H9 (cell line): ENCODE results near the gene TYMP. TPM values are rescaled to one million over a fixed set of nuclear protein-coding genes. Genes with fewer than 3 reads are reported as not detected.
"Not testable (repeated sequence)": the region's sequence is repeated elsewhere in the genome, so short reads cannot be mapped to it uniquely, and the experiment has no call there.

Experiments
- DNase-seq: peaks from one replicate; pipeline ENCODE4 v3.0.0-alpha.2; 2017
- H2AFZ ChIP-seq: one replicate; pipeline ENCODE4 v1.6.1; 2013; ENCODE audit warnings: mild to moderate bottlenecking, low read length, control low read depth, moderate library complexity
- H2AK5ac ChIP-seq: 2 replicates; pipeline ENCODE4 v1.6.1; 2013; ENCODE audit warnings: low read length, control low read depth, mixed read lengths; ENCODE audit not compliant: insufficient read length
- H2BK120ac ChIP-seq: one replicate; pipeline ENCODE4 v1.6.1; 2013; ENCODE audit warnings: low read depth, mild to moderate bottlenecking, low read length, control low read depth, inconsistent platforms; ENCODE audit not compliant: poor library complexity, severe bottlenecking
- H2BK12ac ChIP-seq: 2 replicates; pipeline ENCODE4 v1.6.1; 2013; ENCODE audit warnings: low read length, control low read depth, mixed read lengths, low read depth; ENCODE audit not compliant: insufficient read length
- H2BK15ac ChIP-seq: 2 replicates; pipeline ENCODE4 v1.6.1; 2013; ENCODE audit warnings: low read depth, low read length, control low read depth
- H2BK20ac ChIP-seq: one replicate; pipeline ENCODE4 v1.6.1; 2013; ENCODE audit warnings: low read depth, mild to moderate bottlenecking, low read length, control low read depth, inconsistent platforms; ENCODE audit not compliant: poor library complexity, severe bottlenecking
- H2BK5ac ChIP-seq: 2 replicates; pipeline ENCODE4 v1.6.1; 2013; ENCODE audit warnings: low read length, control low read depth, mixed read lengths; ENCODE audit not compliant: insufficient read length
- H3K14ac ChIP-seq: 2 replicates; pipeline ENCODE4 v1.6.1; 2013; ENCODE audit warnings: low read length, control low read depth; ENCODE audit not compliant: insufficient read depth
- H3K18ac ChIP-seq: 2 replicates; pipeline ENCODE4 v1.6.1; 2013; ENCODE audit warnings: low read depth, mild to moderate bottlenecking, mixed read lengths, low read length, control low read depth; ENCODE audit not compliant: insufficient read length
- H3K23ac ChIP-seq: 2 replicates; pipeline ENCODE4 v1.6.1; 2013; ENCODE audit warnings: low read length, control low read depth, mixed read lengths, low read depth; ENCODE audit not compliant: insufficient read length
- H3K23me2 ChIP-seq: 2 replicates; pipeline ENCODE4 v1.6.1; 2013; ENCODE audit warnings: low read depth, mild to moderate bottlenecking, mixed read lengths, low read length, control low read depth; ENCODE audit not compliant: insufficient read length, poor library complexity, severe bottlenecking
- H3K27ac ChIP-seq: 2 replicates; pipeline ENCODE4 v1.5.1; 2013; ENCODE audit warnings: low read length, control low read depth, mixed read lengths, low read depth; ENCODE audit not compliant: insufficient read length
- H3K27me3 ChIP-seq: 2 replicates; pipeline ENCODE4 v1.6.1; 2013; ENCODE audit warnings: low read length, control low read depth, inconsistent platforms; ENCODE audit not compliant: insufficient read depth
- H3K4ac ChIP-seq: 2 replicates; pipeline ENCODE4 v1.6.1; 2013; ENCODE audit warnings: low read depth, mild to moderate bottlenecking, control low read depth, inconsistent platforms, low read length, moderate library complexity
- H3K4me1 ChIP-seq: 2 replicates; pipeline ENCODE4 v1.6.1; 2013; ENCODE audit warnings: low read length, control low read depth, inconsistent platforms; ENCODE audit not compliant: insufficient read depth
- H3K4me2 ChIP-seq: 2 replicates; pipeline ENCODE4 v1.6.1; 2013; ENCODE audit warnings: low read length, control low read depth, mixed read lengths; ENCODE audit not compliant: insufficient read length, insufficient read depth
- H3K56ac ChIP-seq: 2 replicates; pipeline ENCODE4 v1.6.1; 2013; ENCODE audit warnings: low read depth, mild to moderate bottlenecking, mixed read lengths, low read length, control low read depth; ENCODE audit not compliant: insufficient read length
- H3K79me1 ChIP-seq: 2 replicates; pipeline ENCODE4 v1.6.1; 2013; ENCODE audit warnings: low read depth, mild to moderate bottlenecking, moderate library complexity, low read length, control low read depth, inconsistent platforms; ENCODE audit not compliant: insufficient read depth, poor library complexity, severe bottlenecking
- H3K79me2 ChIP-seq: 2 replicates; pipeline ENCODE4 v1.6.1; 2013; ENCODE audit warnings: low read length, control low read depth, inconsistent platforms; ENCODE audit not compliant: insufficient read depth
- H3K9ac ChIP-seq: 2 replicates; pipeline ENCODE4 v1.6.1; 2013; ENCODE audit warnings: low read length, control low read depth, mixed read lengths; ENCODE audit not compliant: insufficient read length; ENCODE audit errors: extremely low read depth
- H3K9me3 ChIP-seq: one replicate; pipeline ENCODE4 v1.6.1; 2013; ENCODE audit warnings: low read depth, low read length, inconsistent platforms; ENCODE audit not compliant: control insufficient read depth
- H3T11ph ChIP-seq: one replicate; pipeline ENCODE4 v1.6.1; 2013; ENCODE audit warnings: mild to moderate bottlenecking, low read length, control low read depth, inconsistent platforms
- H4K20me1 ChIP-seq: one replicate; pipeline ENCODE4 v1.6.1; 2013; ENCODE audit not compliant: control insufficient read depth, insufficient read length, insufficient read depth
- H4K5ac ChIP-seq: 2 replicates; pipeline ENCODE4 v1.6.1; 2013; ENCODE audit warnings: low read depth, mild to moderate bottlenecking, mixed read lengths, low read length, control low read depth; ENCODE audit not compliant: insufficient read length
- H4K8ac ChIP-seq: replicated peaks from 2 replicates; pipeline ENCODE4 v1.6.1; 2013; ENCODE audit warnings: low read length, control low read depth, mixed read lengths, low read depth; ENCODE audit not compliant: insufficient read length
- H4K91ac ChIP-seq: 2 replicates; pipeline ENCODE4 v1.6.1; 2013; ENCODE audit warnings: low read depth, mild to moderate bottlenecking, moderate library complexity, mixed read lengths, low read length, control low read depth; ENCODE audit not compliant: insufficient read length
- H3K27ac Mint-ChIP-seq, 3 experiments: 2 replicates in 2 of 3; 3 replicates in 1 of 3; pipeline ENCODE4 v1.8.0; 2020 to 2021; ENCODE audit warnings: mixed read lengths in 3 of 3, mild to moderate bottlenecking in 1 of 3, moderate library complexity in 1 of 3
- H3K27me3 Mint-ChIP-seq: 2 replicates; pipeline ENCODE4 v1.8.0; 2021; ENCODE audit warnings: low read depth, mild to moderate bottlenecking, moderate library complexity, mixed read lengths
- H3K36me3 Mint-ChIP-seq, 3 experiments: 2 replicates in 2 of 3; 3 replicates in 1 of 3; pipeline ENCODE4 v1.8.0; 2020 to 2021; ENCODE audit warnings: low read depth in 3 of 3, mixed read lengths in 3 of 3; ENCODE audit not compliant: insufficient read depth in 1 of 3
- H3K4me1 Mint-ChIP-seq, 2 experiments: 2 replicates each; pipeline ENCODE4 v1.8.0; 2020; ENCODE audit warnings: mixed read lengths in 2 of 2
- H3K4me3 Mint-ChIP-seq, 2 experiments: 2 replicates in 1 of 2; 3 replicates in 1 of 2; pipeline ENCODE4 v1.8.0; 2020 to 2021; ENCODE audit warnings: mild to moderate bottlenecking in 2 of 2, mixed read lengths in 2 of 2, moderate library complexity in 1 of 2
- H3K9me3 Mint-ChIP-seq, 2 experiments: 2 replicates in 1 of 2; 3 replicates in 1 of 2; pipeline ENCODE4 v1.8.0; 2020; ENCODE audit warnings: mild to moderate bottlenecking in 2 of 2, mixed read lengths in 2 of 2, moderate library complexity in 1 of 2
- WGBS: extraction: QIAGEN DNeasy Blood & Tissue Kit; methylation state at CpG from one replicate; pipeline ENCODE4 v1.1.7; 2013; ENCODE audit warnings: missing lambda C conversion rate, low lambda C conversion rate, mixed read lengths; ENCODE audit not compliant: insufficient read length; ENCODE audit errors: extremely low coverage; 5-methylcytosine and 5-hydroxymethylcytosine counted together
- total RNA-seq: library from RNA; stranded (reverse); gene quantifications from 2 replicates; pipeline ENCODE4 v1.2.1, GENCODE V29; 2021
- TF ChIP-seq, protein P1 (sequence below): fragments of 200-600 bp; sonication (generic); conservative IDR thresholded peaks from 3 replicates; pipeline ENCODE4 v1.8.0; 2021; ENCODE audit warnings: antibody characterized with exemption, mild to moderate bottlenecking

TYMP gene
- total RNA-seq, 1 experiment from 2014 or later: 1.0 TPM

DNA sequence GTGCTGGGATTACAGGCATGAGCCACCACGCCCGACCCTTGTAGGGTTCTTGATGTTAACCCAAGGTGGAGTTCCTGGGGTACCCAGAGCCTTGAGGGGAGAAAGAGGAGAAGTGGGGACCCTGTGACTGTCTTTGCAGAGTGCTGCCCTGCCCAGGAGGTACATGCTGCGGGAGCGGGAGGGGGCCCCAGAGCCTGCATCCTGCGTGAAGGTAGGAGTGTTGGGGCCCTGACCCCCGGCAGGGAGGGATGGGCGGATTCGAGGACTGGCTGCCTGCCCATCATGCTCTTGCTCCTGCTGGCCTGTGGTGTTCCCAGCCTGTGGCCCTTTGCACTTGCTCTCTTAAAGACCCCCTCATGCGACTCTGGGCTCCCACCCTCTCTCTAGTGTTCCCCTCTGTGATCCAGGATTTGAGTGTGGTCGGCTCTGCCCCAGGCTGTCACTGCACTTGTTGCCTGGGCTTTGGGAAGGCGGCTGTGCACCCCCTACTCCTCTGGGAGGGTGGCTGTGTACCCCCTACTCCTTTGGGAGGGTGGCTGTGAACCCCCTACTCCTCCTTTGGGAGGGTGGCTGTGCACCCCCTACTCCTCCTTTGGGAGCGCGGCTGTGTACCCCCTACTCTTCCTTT lies 8.9 kb downstream of the TYMP start:
- Histone ChIP-seq H3K14ac (no peak overlapping the region; the same call in 1 of the 2 replicates), H3K79me1 (no peaks in the 10 kb centered on the region), H3K27ac (no peak overlapping the region), H2AK5ac (no peak overlapping the region), H3K23me2 (peaks cover 3% of the 10 kb centered on the region), H2BK120ac (no peak overlapping the region), H3K79me2 (no peaks in the 10 kb centered on the region), H3K9me3 (no peaks in the 10 kb centered on the region), H3K18ac (no peak overlapping the region), H3K56ac (no peak overlapping the region), H4K91ac (no peak overlapping the region), H2BK15ac (no peak overlapping the region), H4K20me1 (peaks cover 3% of the 10 kb centered on the region), H3K27me3 (no peaks in the 10 kb centered on the region), H2BK12ac (no peak overlapping the region), H2BK5ac (no peak overlapping the region), H3K23ac (no peak overlapping the region), H3K4me1 (peaks cover 3% of the 10 kb centered on the region; the same call in 1 of the 2 replicates), H2BK20ac (no peak overlapping the region), H3K4ac (no peak overlapping the region), H4K5ac (no peak overlapping the region), H3T11ph (no peak overlapping the region), H2AFZ (no peak overlapping the region), H3K9ac (no peak overlapping the region), H4K8ac (no peak overlapping the region), H3K4me2 (no peak overlapping the region)
- no CpG with 5 or more reads among the region's 13 CpGs for WGBS
- H3K4me1 Mint-ChIP-seq: peaks cover 5 to 7% of the 10 kb centered on the region in 2 experiments
- H3K27me3 Mint-ChIP-seq: no peaks in the 10 kb centered on the region; the same call in 1 of the 2 replicates
- TF ChIP-seq, protein P1, sequence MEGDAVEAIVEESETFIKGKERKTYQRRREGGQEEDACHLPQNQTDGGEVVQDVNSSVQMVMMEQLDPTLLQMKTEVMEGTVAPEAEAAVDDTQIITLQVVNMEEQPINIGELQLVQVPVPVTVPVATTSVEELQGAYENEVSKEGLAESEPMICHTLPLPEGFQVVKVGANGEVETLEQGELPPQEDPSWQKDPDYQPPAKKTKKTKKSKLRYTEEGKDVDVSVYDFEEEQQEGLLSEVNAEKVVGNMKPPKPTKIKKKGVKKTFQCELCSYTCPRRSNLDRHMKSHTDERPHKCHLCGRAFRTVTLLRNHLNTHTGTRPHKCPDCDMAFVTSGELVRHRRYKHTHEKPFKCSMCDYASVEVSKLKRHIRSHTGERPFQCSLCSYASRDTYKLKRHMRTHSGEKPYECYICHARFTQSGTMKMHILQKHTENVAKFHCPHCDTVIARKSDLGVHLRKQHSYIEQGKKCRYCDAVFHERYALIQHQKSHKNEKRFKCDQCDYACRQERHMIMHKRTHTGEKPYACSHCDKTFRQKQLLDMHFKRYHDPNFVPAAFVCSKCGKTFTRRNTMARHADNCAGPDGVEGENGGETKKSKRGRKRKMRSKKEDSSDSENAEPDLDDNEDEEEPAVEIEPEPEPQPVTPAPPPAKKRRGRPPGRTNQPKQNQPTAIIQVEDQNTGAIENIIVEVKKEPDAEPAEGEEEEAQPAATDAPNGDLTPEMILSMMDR: no peak
- H3K4me3 Mint-ChIP-seq: no peak overlapping the region
- H3K27ac Mint-ChIP-seq: no peak overlapping the region; a peak in 1 of 7 replicates
- H3K36me3 Mint-ChIP-seq: peaks cover 7 to 64% (median 39%) of the 10 kb centered on the region in 3 experiments; a peak in 6 of 7 replicates
- no peak for DNase-seq
- H3K9me3 Mint-ChIP-seq: no peaks in the 10 kb centered on the region

- not testable (repeated sequence) for H3K9me3 Mint-ChIP-seq, H3K27ac Mint-ChIP-seq, H2AFZ ChIP-seq, H3K18ac ChIP-seq, H3K9ac ChIP-seq, DNase-seq, H3K4me3 Mint-ChIP-seq, H3K79me1 ChIP-seq, H4K91ac ChIP-seq, H2BK5ac ChIP-seq, H2BK20ac ChIP-seq, H3K4ac ChIP-seq, H3K23ac ChIP-seq, H3K27me3 Mint-ChIP-seq, H3K27me3 ChIP-seq, H3K9me3 ChIP-seq, H3K14ac ChIP-seq, H2AK5ac ChIP-seq, H2BK15ac ChIP-seq, H3T11ph ChIP-seq, H4K5ac ChIP-seq, H2BK120ac ChIP-seq, H3K56ac ChIP-seq, H3K4me1 ChIP-seq, H3K4me2 ChIP-seq, H3K79me2 ChIP-seq, H2BK12ac ChIP-seq, H3K4me1 Mint-ChIP-seq, H3K23me2 ChIP-seq, H4K20me1 ChIP-seq, H4K8ac ChIP-seq, H3K27ac ChIP-seq
- no CpG with 5 or more reads among the region's 8 CpGs for WGBS
- H3K36me3 Mint-ChIP-seq: peaks cover 7 to 66% (median 42%) of the 10 kb centered on the region in 3 experiments; a peak in 6 of 7 replicates
These were observed 9.6 kb downstream of the TYMP start for GRCh38 chr22:50520184-50520583.
